ENCODE data around the gene FETUB.

Gene FETUB

DNA sequence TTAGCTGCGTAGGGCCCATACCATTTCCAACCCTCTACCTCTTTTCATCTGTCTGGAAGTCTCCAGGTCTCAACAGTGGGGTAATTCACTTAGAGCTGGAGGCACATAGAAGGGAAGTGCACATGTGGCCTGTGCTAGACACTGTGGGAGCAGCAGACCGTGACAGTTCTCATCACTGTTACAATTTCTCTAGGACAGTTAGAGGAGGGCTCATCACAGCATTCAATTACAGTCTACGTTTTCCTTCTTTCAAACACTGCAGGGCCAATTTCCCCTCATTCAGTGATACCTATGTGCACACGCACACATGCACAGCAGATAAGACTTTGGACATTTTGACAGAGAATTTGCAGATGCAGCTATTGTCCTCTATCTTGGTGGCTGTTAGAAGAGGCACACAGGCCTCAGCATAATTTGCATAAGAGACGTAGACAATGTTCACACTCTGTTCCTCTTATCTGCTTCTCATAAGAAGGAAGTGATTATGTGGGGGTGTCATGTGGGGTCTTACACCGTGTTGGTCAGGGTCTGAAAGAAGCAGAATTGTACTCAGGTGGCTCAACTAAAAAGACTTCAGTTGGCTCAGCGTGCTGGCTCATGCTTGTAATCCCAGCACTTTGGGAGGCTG lies 13.0 kb downstream of the FETUB start:
- no peaks in the 10 kb centered on the region for H3K4me1 ChIP-seq (ENCODE audit: insufficient read depth, low read length)
- H3K27ac ChIP-seq (ENCODE audit: low read length) = no peak overlapping the region
- TF ChIP-seq, protein P1, sequence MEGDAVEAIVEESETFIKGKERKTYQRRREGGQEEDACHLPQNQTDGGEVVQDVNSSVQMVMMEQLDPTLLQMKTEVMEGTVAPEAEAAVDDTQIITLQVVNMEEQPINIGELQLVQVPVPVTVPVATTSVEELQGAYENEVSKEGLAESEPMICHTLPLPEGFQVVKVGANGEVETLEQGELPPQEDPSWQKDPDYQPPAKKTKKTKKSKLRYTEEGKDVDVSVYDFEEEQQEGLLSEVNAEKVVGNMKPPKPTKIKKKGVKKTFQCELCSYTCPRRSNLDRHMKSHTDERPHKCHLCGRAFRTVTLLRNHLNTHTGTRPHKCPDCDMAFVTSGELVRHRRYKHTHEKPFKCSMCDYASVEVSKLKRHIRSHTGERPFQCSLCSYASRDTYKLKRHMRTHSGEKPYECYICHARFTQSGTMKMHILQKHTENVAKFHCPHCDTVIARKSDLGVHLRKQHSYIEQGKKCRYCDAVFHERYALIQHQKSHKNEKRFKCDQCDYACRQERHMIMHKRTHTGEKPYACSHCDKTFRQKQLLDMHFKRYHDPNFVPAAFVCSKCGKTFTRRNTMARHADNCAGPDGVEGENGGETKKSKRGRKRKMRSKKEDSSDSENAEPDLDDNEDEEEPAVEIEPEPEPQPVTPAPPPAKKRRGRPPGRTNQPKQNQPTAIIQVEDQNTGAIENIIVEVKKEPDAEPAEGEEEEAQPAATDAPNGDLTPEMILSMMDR (IDR thresholded peaks at IDR 0.05; ENCODE audit: borderline replicate concordance, extremely low read depth, low read length, poor library complexity, severe bottlenecking) = no peak
- no peak for TF ChIP-seq EZH2 (IDR thresholded peaks at IDR 0.05; ENCODE audit: borderline replicate concordance, low read depth, low read length, severe bottlenecking)
- no peak overlapping the region for H3K4me3 ChIP-seq (ENCODE audit: low read depth in 1 of 2, low read length in 2 of 2)
- ATAC-seq (ENCODE audit: insufficient read depth, low read depth) (no peak), DNase-seq (no peak)
- H4K20me1 ChIP-seq (ENCODE audit: insufficient read depth, low read length) = no peaks in the 10 kb centered on the region
- H3K79me2 ChIP-seq (ENCODE audit: insufficient read depth, low read length) = no peaks in the 10 kb centered on the region
- H3K9ac ChIP-seq (ENCODE audit: low read depth, low read length) = no peak overlapping the region
- no peaks in the 10 kb centered on the region for H3K27me3 ChIP-seq (ENCODE audit: insufficient read depth, low read length, poor library complexity)
- H3K36me3 ChIP-seq (ENCODE audit: insufficient read depth, low read length) = no peaks in the 10 kb centered on the region
- no peak overlapping the region for H3K4me2 ChIP-seq (ENCODE audit: insufficient read depth, low read length)
- no peak overlapping the region for H2AFZ ChIP-seq (ENCODE audit: low read depth, low read length)
- no peaks in the 10 kb centered on the region for H3K9me3 ChIP-seq (ENCODE audit: insufficient read depth, low read length, severe bottlenecking)

DNA sequence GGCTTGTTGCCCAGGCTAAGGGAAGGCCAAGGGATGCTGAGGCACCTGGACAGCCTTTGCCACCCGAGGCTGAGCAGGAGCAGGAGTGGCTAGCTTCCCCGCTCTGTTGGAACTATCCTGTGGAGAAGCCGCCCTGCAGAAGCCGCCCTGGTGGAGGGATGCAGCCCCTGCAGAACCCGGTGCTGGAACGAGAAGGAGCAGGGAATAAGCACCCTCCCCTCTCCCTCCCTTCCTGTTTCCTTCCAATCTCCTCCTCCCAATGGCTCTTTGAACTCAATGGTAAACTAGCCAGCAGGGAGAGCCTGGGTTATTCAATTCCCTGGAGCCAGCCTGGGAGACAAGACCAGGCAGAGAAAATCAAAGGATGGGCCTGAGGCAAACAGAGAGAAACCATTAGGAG lies 13.8 kb downstream of the FETUB start:
- Histone ChIP-seq H3K79me2 (ENCODE audit: insufficient read depth, low read length) (no peaks in the 10 kb centered on the region), H4K20me1 (ENCODE audit: insufficient read depth, low read length) (no peaks in the 10 kb centered on the region), H3K27ac (ENCODE audit: low read length) (no peak overlapping the region), H3K9ac (ENCODE audit: low read depth, low read length) (no peak overlapping the region), H2AFZ (ENCODE audit: low read depth, low read length) (no peak overlapping the region), H3K9me3 (ENCODE audit: insufficient read depth, low read length, severe bottlenecking) (no peaks in the 10 kb centered on the region), H3K4me1 (ENCODE audit: insufficient read depth, low read length) (no peaks in the 10 kb centered on the region), H3K27me3 (ENCODE audit: insufficient read depth, low read length, poor library complexity) (no peaks in the 10 kb centered on the region), H3K4me3 (ENCODE audit: low read depth in 1 of 2, low read length in 2 of 2) (no peak overlapping the region), H3K36me3 (ENCODE audit: insufficient read depth, low read length) (no peaks in the 10 kb centered on the region), H3K4me2 (ENCODE audit: insufficient read depth, low read length) (no peak overlapping the region)
- ATAC-seq (ENCODE audit: insufficient read depth, low read depth) (no peak), DNase-seq (no peak)
- TF ChIP-seq EZH2 (IDR thresholded peaks at IDR 0.05; ENCODE audit: borderline replicate concordance, low read depth, low read length, severe bottlenecking) = no peak
- TF ChIP-seq, protein P1 (IDR thresholded peaks at IDR 0.05; ENCODE audit: borderline replicate concordance, extremely low read depth, low read length, poor library complexity, severe bottlenecking) = no peak

DNA sequence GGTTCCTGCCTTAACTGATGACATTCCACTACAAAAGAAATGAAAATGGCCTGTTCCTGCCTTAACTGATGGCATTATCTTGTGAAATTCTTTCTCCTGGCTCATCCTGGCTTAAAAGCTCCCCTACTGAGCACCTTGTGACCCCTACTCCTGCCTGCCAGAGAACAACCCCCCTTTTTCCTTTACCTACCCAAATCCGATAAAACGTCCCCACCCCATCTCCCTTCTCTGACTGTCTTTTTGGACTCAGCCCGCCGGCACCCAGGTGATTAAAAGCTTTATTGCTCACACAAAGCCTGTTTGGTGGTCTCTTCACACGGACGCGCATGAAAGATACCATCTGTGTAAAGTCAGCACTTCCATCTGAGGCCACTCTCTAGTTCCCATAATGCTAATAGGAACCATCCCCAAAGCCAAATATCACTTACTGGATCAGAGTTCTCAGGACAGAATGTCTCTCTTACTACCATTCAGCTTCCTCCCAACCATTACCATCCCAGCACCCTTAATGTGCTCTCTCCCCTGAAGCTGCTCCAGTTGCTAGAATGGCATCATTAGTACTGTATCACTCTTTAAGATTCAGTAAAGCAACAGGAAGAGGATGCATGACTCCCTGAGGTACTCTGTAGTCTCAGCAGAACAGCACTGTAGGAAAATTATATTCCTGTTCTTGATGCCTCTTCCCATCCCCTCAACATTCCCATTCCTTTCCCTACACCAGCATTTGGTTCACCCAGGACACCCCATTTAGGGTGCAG lies 23.3 kb downstream of the FETUB start:
- TF ChIP-seq EZH2 (IDR thresholded peaks at IDR 0.05; ENCODE audit: borderline replicate concordance, low read depth, low read length, severe bottlenecking) = no peak
- TF ChIP-seq, protein P1 (IDR thresholded peaks at IDR 0.05; ENCODE audit: borderline replicate concordance, extremely low read depth, low read length, poor library complexity, severe bottlenecking) = no peak
- H3K79me2 ChIP-seq (ENCODE audit: insufficient read depth, low read length) = no peaks in the 10 kb centered on the region
- H4K20me1 ChIP-seq (ENCODE audit: insufficient read depth, low read length) = no peaks in the 10 kb centered on the region; the same call in 1 of the 2 replicates
- no peaks in the 10 kb centered on the region for H3K27me3 ChIP-seq (ENCODE audit: insufficient read depth, low read length, poor library complexity)
- H3K36me3 ChIP-seq (ENCODE audit: insufficient read depth, low read length) = no peaks in the 10 kb centered on the region
- no peak for ATAC-seq (ENCODE audit: insufficient read depth, low read depth)
- no peak overlapping the region for H3K4me3 ChIP-seq (ENCODE audit: low read depth in 1 of 2, low read length in 2 of 2)
- no peak overlapping the region for H3K4me2 ChIP-seq (ENCODE audit: insufficient read depth, low read length)
- no peak overlapping the region for H3K27ac ChIP-seq (ENCODE audit: low read length)
- H3K9ac ChIP-seq (ENCODE audit: low read depth, low read length) = no peak overlapping the region
- DNase-seq = no peak
- H2AFZ ChIP-seq (ENCODE audit: low read depth, low read length) = no peak overlapping the region
- H3K4me1 ChIP-seq (ENCODE audit: insufficient read depth, low read length) = no peaks in the 10 kb centered on the region
- no peaks in the 10 kb centered on the region for H3K9me3 ChIP-seq (ENCODE audit: insufficient read depth, low read length, severe bottlenecking)

Measured in DND-41 (cell line).